HG03575 (cell line): ENCODE measurements around the gene UCHL5.
"Not testable (repeated sequence)": the region's sequence is repeated elsewhere in the genome, so short reads cannot be mapped to it uniquely, and the experiment has no call there.

Experiments
- ATAC-seq: cut with Tn5 transposase; IDR thresholded peaks from one replicate; pipeline ENCODE4 v1.9.1; 2021; ENCODE audit not compliant: unreplicated experiment, insufficient number of reproducible peaks, low FRiP score; ENCODE audit errors: extremely low read depth

The UCHL5 gene

GRCh38 chr1:193019442-193020026, 39.6 kb downstream of the UCHL5 start:
- peak; percentile 60 for ATAC-seq

- ATAC-seq = no peak
Measured at GRCh38 chr1:193016788-193017187, 42.4 kb downstream of the UCHL5 start.

GRCh38 chr1:193014400-193014799, 44.8 kb downstream of the UCHL5 start:
- no peak for ATAC-seq

GRCh38 chr1:193013707-193014106, 45.5 kb downstream of the UCHL5 start:
- ATAC-seq = no peak

- ATAC-seq = no peak
Measured at GRCh38 chr1:193013005-193013404, 46.2 kb downstream of the UCHL5 start.

GRCh38 chr1:193011406-193011805, 47.8 kb downstream of the UCHL5 start:
- ATAC-seq = no peak

- ATAC-seq = no peak
Measured at GRCh38 chr1:193009501-193009900, 49.7 kb downstream of the UCHL5 start.

- ATAC-seq = no peak
Measured at GRCh38 chr1:193005785-193006184, 53.4 kb downstream of the UCHL5 start.

GRCh38 chr1:192998536-192998935, 60.6 kb downstream of the UCHL5 start:
- ATAC-seq = no peak

GRCh38 chr1:192994141-192994540, 65.0 kb downstream of the UCHL5 start:
- no peak for ATAC-seq

- no peak for ATAC-seq
Measured at GRCh38 chr1:192993426-192994085, 65.6 kb downstream of the UCHL5 start.

GRCh38 chr1:192986748-192987334, 72.3 kb downstream of the UCHL5 start:
- ATAC-seq = not testable (repeated sequence)

- no peak for ATAC-seq
Measured at GRCh38 chr1:192986110-192986747, 72.9 kb downstream of the UCHL5 start.

- ATAC-seq = no peak
Measured at GRCh38 chr1:192984080-192984479, 75.1 kb downstream of the UCHL5 start.

- ATAC-seq = peak; percentile 78
Measured at GRCh38 chr1:192983349-192983980, 75.7 kb downstream of the UCHL5 start.

- ATAC-seq = no peak
Measured at GRCh38 chr1:192980856-192981255, 78.3 kb downstream of the UCHL5 start.

- ATAC-seq = not testable (repeated sequence)
Measured at GRCh38 chr1:192980334-192980733, 78.8 kb downstream of the UCHL5 start.

- ATAC-seq = no peak
Measured at GRCh38 chr1:192979542-192979941, 79.6 kb downstream of the UCHL5 start.

GRCh38 chr1:192978195-192978710, 80.9 kb downstream of the UCHL5 start:
- ATAC-seq = no peak
